Lower leg skin (tissue), 4 donors: ENCODE measurements around the gene LMCD1. TPM values are rescaled to one million over a fixed set of nuclear protein-coding genes. Genes with fewer than 3 reads are reported as not detected.

Experiments
- DNase-seq, 2 donors: peaks; one replicate each; pipeline ENCODE4 v3.0.0-alpha.2; 2019; ENCODE audit warnings: low spot score in 2 of 2
- H3K4me3 ChIP-seq: fragments of 200-600 bp; sonication (generic); 2 replicates; pipeline ENCODE4 v1.5.1; 2017; ENCODE audit warnings: mild to moderate bottlenecking, low read depth; ENCODE audit not compliant: poor library complexity, severe bottlenecking
- POLR2A ChIP-seq, 2 donors: fragments of 450-650 bp; IDR thresholded peaks; one replicate each; pipeline ENCODE4 v1.6.1; 2016 to 2017; ENCODE audit warnings: antibody characterized with exemption in 2 of 2, mild to moderate bottlenecking in 1 of 2, moderate library complexity in 1 of 2
- WGBS, 2 donors: methylation state at CpG; one replicate each; pipeline ENCODE4 v1.1.5; 2018; 5-methylcytosine and 5-hydroxymethylcytosine counted together
- intact Hi-C: fragments of 100-400 bp; cut with DNase I; formaldehyde crosslinking; loops from one replicate; pipeline ENCODE4 v1.15.0; 2023; ENCODE audit warnings: low total_unique reads
- total RNA-seq, 4 donors: library from RNA; depleted of rRNA; stranded (reverse); fragments of >200 nt; gene quantifications; one replicate each; pipeline ENCODE4 v1.1.0, GENCODE V29; 2016
- TF ChIP-seq, protein P1 (sequence below), 3 donors: fragments of 450-650 bp; IDR thresholded peaks; one replicate each; pipeline ENCODE4 v1.5.1; 2016; ENCODE audit warnings: antibody characterized with exemption in 3 of 3, mild to moderate bottlenecking in 3 of 3, moderate library complexity in 2 of 3

The LMCD1 gene
- total RNA-seq, 4 donors from 2014 or later, result 40.4 to 81.5 (median 54.1) TPM

- DNase-seq, result no peak
- 81 to 98% methylated on average over 2 of the region's 2 CpGs for WGBS, 2 donors
- H3K4me3 ChIP-seq, result no peak overlapping the region
- intact Hi-C loops, result no loop called here
- TF ChIP-seq POLR2A (IDR thresholded peaks at IDR 0.05), result no peak
- TF ChIP-seq, protein P1, sequence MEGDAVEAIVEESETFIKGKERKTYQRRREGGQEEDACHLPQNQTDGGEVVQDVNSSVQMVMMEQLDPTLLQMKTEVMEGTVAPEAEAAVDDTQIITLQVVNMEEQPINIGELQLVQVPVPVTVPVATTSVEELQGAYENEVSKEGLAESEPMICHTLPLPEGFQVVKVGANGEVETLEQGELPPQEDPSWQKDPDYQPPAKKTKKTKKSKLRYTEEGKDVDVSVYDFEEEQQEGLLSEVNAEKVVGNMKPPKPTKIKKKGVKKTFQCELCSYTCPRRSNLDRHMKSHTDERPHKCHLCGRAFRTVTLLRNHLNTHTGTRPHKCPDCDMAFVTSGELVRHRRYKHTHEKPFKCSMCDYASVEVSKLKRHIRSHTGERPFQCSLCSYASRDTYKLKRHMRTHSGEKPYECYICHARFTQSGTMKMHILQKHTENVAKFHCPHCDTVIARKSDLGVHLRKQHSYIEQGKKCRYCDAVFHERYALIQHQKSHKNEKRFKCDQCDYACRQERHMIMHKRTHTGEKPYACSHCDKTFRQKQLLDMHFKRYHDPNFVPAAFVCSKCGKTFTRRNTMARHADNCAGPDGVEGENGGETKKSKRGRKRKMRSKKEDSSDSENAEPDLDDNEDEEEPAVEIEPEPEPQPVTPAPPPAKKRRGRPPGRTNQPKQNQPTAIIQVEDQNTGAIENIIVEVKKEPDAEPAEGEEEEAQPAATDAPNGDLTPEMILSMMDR (IDR thresholded peaks at IDR 0.05), result no peak
Measured at GRCh38 chr3:8474991-8475390, 26.6 kb upstream of the LMCD1 start.

GRCh38 chr3:8480699-8481098, 20.9 kb upstream of the LMCD1 start:
- intact Hi-C loops, result no loop called here
- no peak for TF ChIP-seq POLR2A (IDR thresholded peaks at IDR 0.05)
- TF ChIP-seq, protein P1 (IDR thresholded peaks at IDR 0.05), result no peak
- no peak overlapping the region for H3K4me3 ChIP-seq
- WGBS, 2 donors, result 52 to 66% methylated on average over 3 of the region's 3 CpGs
- no peak for DNase-seq

GRCh38 chr3:8481380-8481779, 20.2 kb upstream of the LMCD1 start:
- intact Hi-C loops, result no loop called here
- no peak for DNase-seq
- 63 to 69% methylated on average over 2 of the region's 2 CpGs for WGBS, 2 donors
- no peak overlapping the region for H3K4me3 ChIP-seq
- no peak for TF ChIP-seq POLR2A (IDR thresholded peaks at IDR 0.05)
- TF ChIP-seq, protein P1 (IDR thresholded peaks at IDR 0.05), result no peak

GRCh38 chr3:8482263-8482662, 19.4 kb upstream of the LMCD1 start:
- 36 to 54% methylated on average over 2 of the region's 2 CpGs for WGBS, 2 donors
- no peak overlapping the region for H3K4me3 ChIP-seq
- no peak for DNase-seq
- TF ChIP-seq, protein P1 (IDR thresholded peaks at IDR 0.05), result no peak
- TF ChIP-seq POLR2A (IDR thresholded peaks at IDR 0.05), result no peak
- intact Hi-C loops, result no loop called here

- H3K4me3 ChIP-seq, result no peak overlapping the region
- DNase-seq, result peak; percentile 73 to 90
- intact Hi-C loops, result no loop called here
- WGBS, 2 donors, result 28 to 41% methylated on average over 4 of the region's 4 CpGs
- TF ChIP-seq, protein P1 (IDR thresholded peaks at IDR 0.05), result no peak
- no peak for TF ChIP-seq POLR2A (IDR thresholded peaks at IDR 0.05)
Measured at GRCh38 chr3:8482960-8483665, 18.5 kb upstream of the LMCD1 start.
